Spinal cord (tissue), 10 donors: Measurements from ENCODE around the gene DRAXIN. TPM values are rescaled to one million over a fixed set of nuclear protein-coding genes. Genes with fewer than 3 reads are reported as not detected.

ENCODE experiments used
- DNase-seq, 6 donors: peaks; one replicate each; pipeline versions ENCODE4 v3.0.0 to v3.0.0-alpha.2; 2013 to 2015; ENCODE audit warnings: low spot score in 6 of 6, low read depth in 4 of 6
- H3K27ac ChIP-seq: one replicate; pipeline ENCODE4 v1.5.1; 2013; ENCODE audit warnings: low read depth, low read length, control low read depth
- H3K27me3 ChIP-seq: one replicate; pipeline ENCODE4 v1.6.1; 2013; ENCODE audit warnings: low read length; ENCODE audit not compliant: control insufficient read depth, insufficient read depth
- H3K36me3 ChIP-seq: one replicate; pipeline ENCODE4 v1.6.1; 2013; ENCODE audit warnings: low read length; ENCODE audit not compliant: control insufficient read depth, insufficient read depth
- H3K4me1 ChIP-seq: one replicate; pipeline ENCODE4 v1.6.1; 2013; ENCODE audit warnings: low read length; ENCODE audit not compliant: control insufficient read depth, insufficient read depth
- H3K4me3 ChIP-seq: one replicate; pipeline ENCODE4 v1.5.1; 2013; ENCODE audit warnings: low read depth, low read length, control low read depth
- H3K9me3 ChIP-seq: one replicate; pipeline ENCODE4 v1.6.1; 2013; ENCODE audit warnings: low read length; ENCODE audit not compliant: control insufficient read depth, insufficient read depth
- whole genome bisulfite sequencing: methylation state at CpG from one replicate; pipeline ENCODE4 v1.1.5; 2013; ENCODE audit warnings: missing lambda C conversion rate; ENCODE audit not compliant: insufficient coverage; 5-methylcytosine and 5-hydroxymethylcytosine counted together
- polyA plus RNA-seq, 2 donors: library from polyadenylated mRNA; unstranded; fragments of 120-200 nt; gene quantifications; one replicate each; pipeline ENCODE4 v1.2.1, GENCODE V29; 2013; ENCODE audit not compliant: insufficient read length in 2 of 2
- total RNA-seq, 2 donors: library from RNA; depleted of rRNA in 1 of 2; stranded (reverse); fragments of 120-200 nt in 1 of 2; fragments of >200 nt in 1 of 2; gene quantifications; one replicate each; pipeline versions ENCODE4 v1.2.3 to v1.2.4, GENCODE V29; 2013 to 2014
- donor health status: healthy.

Gene DRAXIN
- total and polyA plus RNA-seq, 4 donors = 5.8 to 18.3 (median 8.9) TPM

GRCh38 chr1:11704691-11705475, 13.4 kb downstream of the DRAXIN start:
- H3K27ac ChIP-seq = no peak overlapping the region
- WGBS = 41% methylated on average over 19 of the region's 22 CpGs
- no peak overlapping the region for H3K4me3 ChIP-seq
- peaks cover 2% of the 10 kb centered on the region for H3K27me3 ChIP-seq
- peaks cover 73% of the 10 kb centered on the region for H3K4me1 ChIP-seq
- DNase-seq = peak in 1 of 6 donors; percentile 66
- peaks cover 20% of the 10 kb centered on the region for H3K36me3 ChIP-seq
- H3K9me3 ChIP-seq = no peaks in the 10 kb centered on the region

DNA sequence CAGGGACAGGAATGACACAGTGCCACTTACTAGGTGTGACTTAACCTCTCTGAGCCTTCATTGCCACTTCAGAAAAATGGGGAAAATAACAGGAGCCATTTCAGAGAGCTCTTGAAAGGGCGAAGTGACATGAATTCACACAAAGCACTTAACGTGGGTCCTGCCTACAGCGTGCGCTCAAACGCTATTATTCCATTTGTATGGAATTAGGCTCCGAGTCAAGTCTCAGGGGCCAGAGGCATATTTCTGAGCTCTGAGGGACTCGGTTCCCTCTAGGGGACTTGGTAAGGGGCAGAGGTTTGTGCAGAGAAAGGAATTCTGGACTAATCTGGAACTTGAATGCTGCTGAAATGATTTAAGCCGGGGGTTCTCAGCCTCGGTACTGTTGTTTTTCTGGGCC, 14.1 kb downstream of the DRAXIN start:
- DNase-seq = peak in 2 of 6 donors; percentile 27 to 37
- H3K9me3 ChIP-seq = no peaks in the 10 kb centered on the region
- peaks cover under 1% of the 10 kb centered on the region for H3K27me3 ChIP-seq
- H3K4me3 ChIP-seq = no peak overlapping the region
- H3K36me3 ChIP-seq = peaks cover 20% of the 10 kb centered on the region
- 50% methylated on average over 7 of the region's 9 CpGs for WGBS
- peaks cover 70% of the 10 kb centered on the region for H3K4me1 ChIP-seq
- H3K27ac ChIP-seq = no peak overlapping the region

DNA sequence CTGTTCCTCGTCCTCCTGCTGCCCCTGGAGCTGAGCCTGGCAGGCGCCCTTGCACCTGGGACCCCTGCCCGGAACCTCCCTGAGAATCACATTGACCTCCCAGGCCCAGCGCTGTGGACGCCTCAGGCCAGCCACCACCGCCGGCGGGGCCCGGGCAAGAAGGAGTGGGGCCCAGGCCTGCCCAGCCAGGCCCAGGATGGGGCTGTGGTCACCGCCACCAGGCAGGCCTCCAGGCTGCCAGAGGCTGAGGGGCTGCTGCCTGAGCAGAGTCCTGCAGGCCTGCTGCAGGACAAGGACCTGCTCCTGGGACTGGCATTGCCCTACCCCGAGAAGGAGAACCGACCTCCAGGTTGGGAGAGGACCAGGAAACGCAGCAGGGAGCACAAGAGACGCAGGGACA, 14.8 kb downstream of the DRAXIN start:
- Histone ChIP-seq H3K27ac (no peak overlapping the region), H3K4me1 (peaks cover 63% of the 10 kb centered on the region), H3K27me3 (no peaks in the 10 kb centered on the region), H3K4me3 (no peak overlapping the region), H3K9me3 (no peaks in the 10 kb centered on the region), H3K36me3 (peaks cover 20% of the 10 kb centered on the region)
- no peak for DNase-seq
- WGBS = 92% methylated on average over 14 of the region's 14 CpGs

DNA sequence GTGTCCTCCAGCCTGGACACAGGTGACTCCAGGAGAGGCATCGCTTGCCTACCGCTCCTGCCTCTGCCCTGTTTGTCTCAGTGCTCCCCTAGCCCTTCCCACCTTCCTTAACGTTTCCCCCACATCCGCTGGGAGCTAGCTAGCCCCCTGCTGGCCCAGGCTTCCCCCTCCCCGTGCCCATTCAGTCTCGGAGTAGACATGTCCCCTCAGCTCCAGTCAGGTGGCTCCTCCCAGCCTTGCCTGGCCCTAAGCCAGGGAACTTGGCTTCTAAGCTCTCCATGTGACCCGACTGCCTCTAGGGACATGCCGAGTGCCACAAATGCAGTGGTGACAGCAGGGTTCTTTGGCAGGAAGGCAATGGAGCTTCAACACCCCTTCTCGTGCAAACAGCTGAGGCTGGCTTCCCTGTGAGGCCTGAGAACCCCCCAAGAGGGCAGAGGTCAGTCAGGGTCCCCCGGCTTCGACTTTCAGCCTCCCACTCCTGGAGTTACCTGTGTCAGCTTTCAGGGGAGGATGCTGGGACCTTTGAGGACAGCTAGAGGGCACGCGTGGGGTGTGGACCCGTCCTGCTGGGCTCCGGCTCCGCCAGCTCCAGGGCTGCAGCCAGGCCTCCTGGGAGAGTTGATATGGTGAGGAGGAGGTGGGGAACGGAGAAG, 16.2 kb downstream of the DRAXIN start:
- H3K9me3 ChIP-seq = no peaks in the 10 kb centered on the region
- WGBS = 46% methylated on average over 17 of the region's 17 CpGs
- no peak overlapping the region for H3K27ac ChIP-seq
- no peaks in the 10 kb centered on the region for H3K27me3 ChIP-seq
- peak in 3 of 6 donors; percentile 46 to 85 (median 73) for DNase-seq
- H3K36me3 ChIP-seq = peaks cover 26% of the 10 kb centered on the region
- H3K4me1 ChIP-seq = peaks cover 51% of the 10 kb centered on the region
- no peak overlapping the region for H3K4me3 ChIP-seq

DNA sequence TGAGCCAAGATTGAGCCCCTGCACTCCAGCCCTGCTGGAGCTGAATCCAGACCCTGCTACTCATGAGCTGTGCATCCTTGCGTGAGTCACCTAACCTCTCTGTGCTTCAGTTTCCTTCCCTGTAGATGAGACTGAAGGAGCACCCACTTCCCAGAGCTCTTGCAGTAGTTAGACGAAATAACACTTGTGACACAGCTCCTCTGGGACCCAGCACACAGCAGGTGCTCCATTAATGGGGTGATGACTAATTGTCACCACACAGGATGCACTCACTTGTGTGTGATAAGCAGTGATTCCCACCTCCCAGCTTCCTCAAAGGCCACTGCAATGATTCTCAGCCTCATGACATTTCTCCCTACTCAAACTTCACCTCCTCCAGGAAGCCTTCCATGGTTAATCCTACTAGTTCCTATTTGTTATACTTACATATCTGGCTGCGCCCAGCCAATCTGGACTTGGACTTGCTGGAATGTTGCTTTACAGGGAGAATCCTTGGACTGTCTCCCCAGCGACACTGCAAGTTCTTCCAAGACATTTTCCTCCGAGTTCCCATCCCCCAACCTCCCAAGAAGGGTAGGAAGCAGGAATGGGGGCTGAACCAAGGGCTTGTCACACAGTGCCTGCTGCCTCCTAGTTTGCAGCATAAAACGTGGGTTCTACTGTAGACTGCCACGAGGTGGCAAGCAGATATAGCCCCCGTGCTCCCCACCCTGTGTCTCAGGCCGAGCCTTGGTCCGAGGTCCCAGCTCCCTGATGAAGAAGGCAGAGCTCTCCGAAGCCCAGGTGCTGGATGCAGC, 17.2 kb downstream of the DRAXIN start:
- peaks cover 26% of the 10 kb centered on the region for H3K36me3 ChIP-seq
- 91% methylated on average over 8 of the region's 11 CpGs for WGBS

DNA sequence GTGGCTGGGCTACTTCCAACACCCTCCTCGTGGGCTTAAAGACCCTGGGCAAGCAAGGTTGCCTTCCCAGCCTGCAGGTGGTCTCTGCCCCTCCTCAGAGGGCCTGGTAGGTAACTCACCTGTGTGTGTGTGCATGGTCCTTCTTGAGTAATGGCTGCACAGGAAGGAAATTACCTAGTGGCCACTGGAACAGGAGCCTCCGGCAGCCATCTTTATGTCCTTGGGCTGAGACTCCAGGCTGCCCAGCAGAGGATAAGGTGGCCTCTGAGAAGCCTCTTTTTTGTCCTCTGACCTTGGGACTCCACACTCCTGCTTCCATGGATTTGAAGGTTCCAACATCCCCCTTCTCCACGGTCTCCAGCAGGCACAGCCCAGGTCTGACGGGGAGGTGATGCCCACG, 20.0 kb downstream of the DRAXIN start:
- WGBS = 96% methylated on average over 2 of the region's 5 CpGs
- H3K27ac ChIP-seq = no peak overlapping the region
- no peak overlapping the region for H3K4me3 ChIP-seq
- H3K4me1 ChIP-seq = peaks cover 19% of the 10 kb centered on the region
- H3K27me3 ChIP-seq = no peaks in the 10 kb centered on the region
- no peaks in the 10 kb centered on the region for H3K9me3 ChIP-seq
- H3K36me3 ChIP-seq = peaks cover 29% of the 10 kb centered on the region
- DNase-seq = no peak

More for the DNA sequence above, 17.2 kb downstream of the DRAXIN start:
- no peak for DNase-seq
- Histone ChIP-seq H3K4me3 (no peak overlapping the region), H3K27me3 (no peaks in the 10 kb centered on the region), H3K9me3 (no peaks in the 10 kb centered on the region), H3K27ac (no peak overlapping the region), H3K4me1 (peaks cover 41% of the 10 kb centered on the region)

GRCh38 chr1:11712285-11712684, 20.8 kb downstream of the DRAXIN start:
- Histone ChIP-seq H3K27me3 (no peaks in the 10 kb centered on the region), H3K27ac (no peak overlapping the region), H3K4me1 (peaks cover 15% of the 10 kb centered on the region), H3K9me3 (no peaks in the 10 kb centered on the region), H3K36me3 (peaks cover 25% of the 10 kb centered on the region), H3K4me3 (no peak overlapping the region)
- no peak for DNase-seq
- 100% methylated on average over 5 of the region's 8 CpGs for WGBS

- no peaks in the 10 kb centered on the region for H3K27me3 ChIP-seq
- no peak for DNase-seq
- WGBS = 67% methylated on average over 10 of the region's 11 CpGs
- no peaks in the 10 kb centered on the region for H3K9me3 ChIP-seq
- H3K4me3 ChIP-seq = no peak overlapping the region
- peaks cover 7% of the 10 kb centered on the region for H3K4me1 ChIP-seq
- H3K27ac ChIP-seq = no peak overlapping the region
- H3K36me3 ChIP-seq = peaks cover 20% of the 10 kb centered on the region
These were observed 21.6 kb downstream of the DRAXIN start for GRCh38 chr1:11713095-11713494.

GRCh38 chr1:11714831-11715575, 23.5 kb downstream of the DRAXIN start:
- H3K4me1 ChIP-seq = peaks cover 15% of the 10 kb centered on the region
- no peaks in the 10 kb centered on the region for H3K9me3 ChIP-seq
- H3K27ac ChIP-seq = no peak overlapping the region
- DNase-seq = peak in 2 of 6 donors; percentile 16 to 93
- H3K36me3 ChIP-seq = peaks cover 13% of the 10 kb centered on the region
- no peaks in the 10 kb centered on the region for H3K27me3 ChIP-seq
- WGBS = 75% methylated on average over 19 of the region's 24 CpGs
- H3K4me3 ChIP-seq = no peak overlapping the region
